HepG2 (cell line): ENCODE results near the gene OSER1. TPM values are rescaled to one million over a fixed set of nuclear protein-coding genes. Genes with fewer than 3 reads are reported as not detected.

Experiments
- AGO1 ChIP-seq: fragments of 200-400 bp; formaldehyde crosslinking; IDR thresholded peaks from 2 replicates; pipeline ENCODE4 v1.6.1; 2017; ENCODE audit warnings: mild to moderate bottlenecking, low read depth, low read length, moderate library complexity; ENCODE audit not compliant: poor library complexity, severe bottlenecking
- ARID5B ChIP-seq: IDR thresholded peaks from 2 replicates; pipeline ENCODE4 v1.4.0; 2020; ENCODE audit warnings: mild to moderate bottlenecking, missing genetic modification reagents
- E2F2 ChIP-seq: sonication (generic); formaldehyde crosslinking; IDR thresholded peaks from 2 replicates; pipeline ENCODE4 v1.4.0; 2020; ENCODE audit warnings: missing genetic modification reagents, borderline replicate concordance
- HMGXB3 ChIP-seq: sonication (generic); formaldehyde crosslinking; IDR thresholded peaks from 2 replicates; pipeline ENCODE4 v1.4.0; 2020; ENCODE audit warnings: missing genetic modification reagents, borderline replicate concordance
- HNF4A ChIP-seq: sonication (generic); formaldehyde crosslinking; IDR thresholded peaks from 2 replicates; pipeline ENCODE4 v1.4.0; 2020; ENCODE audit warnings: missing genetic modification reagents
- ISL2 ChIP-seq: sonication (generic); formaldehyde crosslinking; IDR thresholded peaks from 2 replicates; pipeline ENCODE4 v1.5.0; 2020; ENCODE audit warnings: missing genetic modification reagents
- KLF6 ChIP-seq: IDR thresholded peaks from 2 replicates; pipeline ENCODE4 v1.8.0; 2016; ENCODE audit warnings: missing biosample characterization, missing genetic modification reagents
- ZNF318 ChIP-seq: sonication (generic); formaldehyde crosslinking; IDR thresholded peaks from 2 replicates; pipeline ENCODE4 v1.4.0; 2020; ENCODE audit warnings: mild to moderate bottlenecking, missing genetic modification reagents
- ZNF557 ChIP-seq: sonication (generic); formaldehyde crosslinking; IDR thresholded peaks from 2 replicates; pipeline ENCODE4 v1.4.0; 2020; ENCODE audit warnings: missing genetic modification reagents
- polyA plus RNA-seq, 8 experiments: library from polyadenylated mRNA; depleted of rRNA in 3 of 8; stranded (reverse) in 7 of 8; unstranded in 1 of 8; fragments of >200 nt; fragmentation: Illumina TruSeq in 4 of 8; extraction: Trizol in 4 of 8; gene quantifications; 2 replicates each; pipeline versions ENCODE4 v1.2.1 to v1.2.3, GENCODE V29; 2011 to 2016; ENCODE audit warnings: low read depth in 4 of 8, missing spikeins in 1 of 8, mixed read lengths in 1 of 8; ENCODE audit not compliant: insufficient read depth in 1 of 8
- total RNA-seq, 5 experiments: library from RNA; depleted of rRNA; stranded (reverse); fragments of >200 nt; fragmentation: Illumina TruSeq; extraction: Trizol; gene quantifications; 2 replicates each; pipeline ENCODE4 v1.2.3, GENCODE V29; 2016; ENCODE audit warnings: low read depth in 1 of 5

OSER1 gene
- total and polyA plus RNA-seq, 2 of the 13 experiments (the other 11 are each of a cell fraction or from before 2014, with no cell fraction given), result 71.2 to 71.5 TPM

- TF ChIP-seq ZNF318 (CRISPR knock-in tag) (peak; percentile 80; the same call in 1 of the 2 replicates), KLF6 (peak; percentile 68; the same call in 1 of the 2 replicates), ARID5B (CRISPR knock-in tag) (peak; percentile 86), AGO1 (peak; percentile 82), HMGXB3 (CRISPR knock-in tag) (no peak; the same call in 1 of the 2 replicates), HNF4A (CRISPR knock-in tag) (peak; percentile 10; the same call in 1 of the 2 replicates), ZNF557 (CRISPR knock-in tag) (no peak), ISL2 (CRISPR knock-in tag) (peak; percentile 4; the same call in 1 of the 2 replicates), E2F2 (CRISPR knock-in tag) (peak; percentile 91; the same call in 1 of the 2 replicates)
Measured at GRCh38 chr20:44210406-44211176, at the start of gene OSER1 (continued).
